HG03460 (cell line): ENCODE results near the gene TJP2.

Source experiments
- ATAC-seq: cut with Tn5 transposase; IDR thresholded peaks from one replicate; pipeline ENCODE4 v1.9.1; 2021; ENCODE audit not compliant: unreplicated experiment

Gene TJP2

DNA sequence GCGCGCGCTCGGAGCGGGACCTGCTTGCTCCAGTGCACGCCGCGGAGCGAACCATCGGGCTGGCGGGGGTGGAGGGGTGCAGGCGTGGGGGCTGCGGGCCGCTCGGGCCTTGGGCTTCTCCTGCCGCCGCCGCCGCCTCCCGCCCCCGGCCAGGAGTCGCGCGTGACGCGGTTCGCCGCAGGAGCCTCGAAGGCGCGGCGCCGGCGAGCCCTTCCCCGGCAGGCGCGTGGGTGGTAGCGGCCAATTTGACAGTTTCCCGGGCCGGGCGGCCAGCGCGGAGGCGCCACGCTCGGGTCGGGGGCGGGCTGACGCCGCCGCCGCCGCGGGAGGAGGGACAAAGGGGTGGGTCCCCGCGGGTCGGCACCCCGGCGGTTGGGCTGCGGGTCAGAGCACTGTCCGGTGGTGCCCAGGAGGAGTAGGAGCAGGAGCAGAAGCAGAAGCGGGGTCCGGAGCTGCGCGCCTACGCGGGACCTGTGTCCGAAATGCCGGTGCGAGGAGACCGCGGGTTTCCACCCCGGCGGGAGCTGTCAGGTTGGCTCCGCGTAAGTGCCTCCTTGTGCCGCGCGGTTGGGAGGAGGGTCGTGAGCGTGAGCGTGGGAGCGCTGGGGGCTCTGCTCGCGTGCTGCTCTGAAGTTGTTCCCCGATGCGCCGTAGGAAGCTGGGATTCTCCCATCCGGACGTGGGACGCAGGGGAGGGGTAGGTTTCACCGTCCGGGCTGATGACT lies at the start of gene TJP2:
Gene TJP2, plus strand, starts transcription at position 387 of the 725 bp plus-strand sequence. Its CDS starts 96 bp downstream, at position 483.
- peak; percentile 39 for ATAC-seq

DNA sequence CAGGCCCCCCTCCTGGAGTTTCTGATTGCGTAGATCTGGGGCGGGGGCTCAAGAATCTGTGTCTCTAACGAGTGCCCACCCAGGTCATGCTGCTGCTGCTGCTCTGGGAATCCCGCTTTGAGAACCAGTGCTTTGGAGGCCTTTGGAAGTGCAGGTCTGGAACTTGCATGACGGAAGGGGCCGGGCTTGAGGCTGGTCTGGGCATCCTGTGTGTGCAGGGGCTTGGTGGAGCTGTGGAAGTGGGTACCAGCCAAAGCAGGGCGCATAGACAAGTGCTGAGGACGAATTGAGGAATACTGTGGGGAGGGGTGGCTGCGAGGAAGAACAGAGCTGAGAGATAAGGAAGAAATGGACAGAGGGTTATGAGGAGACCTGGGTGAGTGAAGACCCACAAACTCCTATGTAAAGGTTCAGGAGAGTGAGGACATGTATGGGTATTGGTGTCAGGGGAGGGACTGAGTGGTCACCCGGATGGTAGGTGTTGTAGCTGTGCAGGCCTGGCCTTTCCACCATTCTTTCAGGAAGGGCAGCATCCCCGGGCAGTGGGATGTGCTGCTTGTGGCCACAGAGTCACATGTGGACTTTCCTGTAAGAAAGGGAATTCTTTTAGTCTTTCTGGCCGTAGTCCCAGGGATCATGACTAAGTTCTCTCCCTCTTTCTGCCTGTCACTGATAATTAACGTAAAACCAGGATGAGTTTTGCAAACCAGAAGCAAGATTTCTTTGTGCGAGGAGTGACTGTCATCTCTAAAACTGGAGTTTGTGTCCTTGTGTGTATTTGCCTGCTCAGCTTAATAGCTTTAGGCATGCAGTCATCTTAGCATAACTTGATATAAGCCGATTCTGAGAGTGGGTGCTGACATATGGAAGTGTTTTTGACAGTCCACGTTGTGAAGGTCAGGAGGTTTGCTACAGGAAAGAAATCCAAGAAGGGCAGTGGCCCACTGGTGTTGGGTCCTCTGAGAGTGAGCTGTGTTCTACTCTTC lies 43.3 kb upstream of the TJP2 start:
- no peak for ATAC-seq

DNA sequence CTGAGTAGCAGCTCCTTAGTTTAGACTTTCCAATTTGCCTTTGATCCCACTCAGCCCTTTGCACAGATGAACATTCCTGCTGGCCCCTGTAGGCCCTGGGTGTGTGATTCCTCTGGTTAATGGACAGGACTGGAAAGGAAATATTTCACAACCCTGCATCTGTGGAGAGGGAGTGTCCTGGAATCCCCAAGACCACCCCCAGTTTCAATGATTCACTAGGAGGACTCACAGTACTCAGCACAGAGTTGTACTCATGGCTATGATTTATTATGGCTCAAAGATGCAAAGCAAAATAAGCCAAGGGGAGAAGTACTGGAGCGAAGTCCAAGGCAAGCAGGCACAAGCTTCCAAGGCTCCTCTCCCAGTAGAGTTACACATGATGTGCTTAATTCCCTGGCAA lies 42.4 kb upstream of the TJP2 start:
- no peak for ATAC-seq

DNA sequence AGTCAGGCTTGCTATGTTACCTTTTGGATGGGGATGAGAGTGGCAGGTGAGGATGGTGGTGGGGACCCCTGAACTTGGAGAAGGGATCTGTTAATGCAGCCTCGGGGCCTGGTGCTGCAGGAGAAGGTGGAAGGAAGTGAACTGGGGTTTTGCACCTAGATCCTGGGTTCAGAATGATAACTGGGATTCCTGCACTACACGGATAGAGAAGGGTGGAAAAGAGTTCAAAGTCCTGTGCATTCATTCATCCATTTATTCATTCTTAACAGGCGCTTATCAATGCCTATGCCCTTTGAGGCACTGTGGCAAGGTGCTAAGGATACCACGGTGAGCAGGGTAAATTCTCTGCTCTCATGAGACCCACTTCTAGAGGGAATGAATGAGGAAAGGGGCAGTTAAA lies 41.7 kb upstream of the TJP2 start:
- ATAC-seq = no peak

DNA sequence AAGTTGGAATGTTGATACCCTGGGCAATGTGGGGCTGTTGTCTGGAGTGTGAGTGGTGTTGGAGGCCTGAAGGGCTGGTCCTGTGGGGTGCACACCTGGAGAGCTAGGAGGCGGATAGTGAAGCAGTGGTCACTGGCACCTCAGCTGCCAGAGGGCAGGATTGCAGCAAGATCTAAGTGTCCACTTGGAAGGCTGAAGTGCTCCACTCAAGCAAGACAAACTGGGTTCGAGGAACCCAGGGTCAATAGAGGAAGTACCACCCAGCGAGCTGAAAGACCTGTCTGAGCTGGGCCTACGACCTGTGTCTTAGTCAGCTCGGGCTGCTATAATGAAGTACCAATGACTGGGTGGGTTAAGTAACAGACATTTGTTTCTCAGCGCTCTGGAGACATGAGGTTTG lies 39.7 kb upstream of the TJP2 start:
- ATAC-seq = no peak

DNA sequence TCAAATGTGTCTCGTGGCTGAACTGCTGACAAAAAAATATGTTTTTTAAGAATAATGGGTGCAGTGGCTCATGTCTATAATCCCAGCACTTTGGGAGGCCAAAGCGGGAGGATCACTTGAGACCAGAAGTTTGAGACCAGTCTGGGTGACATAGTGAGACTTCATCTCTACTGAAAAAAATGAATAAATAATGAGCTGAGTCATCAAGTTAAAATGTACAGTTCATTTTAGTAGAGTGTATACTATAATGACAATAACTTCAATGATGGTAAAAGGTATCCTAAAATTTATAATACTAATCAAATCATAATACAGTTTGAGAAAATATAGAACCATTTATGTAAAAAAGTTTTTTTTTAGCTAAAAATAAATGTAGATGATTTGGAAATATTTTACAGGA lies 37.9 kb upstream of the TJP2 start:
- ATAC-seq = no peak

DNA sequence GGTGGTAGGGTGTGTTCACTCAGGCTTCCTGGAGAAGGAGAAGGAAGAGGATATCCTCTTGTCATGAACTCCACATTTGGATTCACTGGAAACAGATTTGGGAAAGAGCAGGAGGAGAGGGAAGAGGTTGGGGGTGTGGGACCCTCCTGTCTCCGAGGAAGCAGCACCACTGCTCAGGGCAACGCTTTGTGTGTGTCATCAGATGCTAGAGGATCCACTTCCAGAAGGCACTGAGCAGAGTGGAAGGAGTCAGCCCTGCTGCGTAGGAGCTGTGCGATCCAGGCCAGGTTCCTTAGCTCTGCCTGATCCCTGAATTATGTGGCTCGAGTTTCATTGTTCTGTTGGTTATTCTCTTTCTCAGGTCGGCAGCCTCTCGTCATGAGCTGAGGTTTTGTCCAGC lies 37.3 kb upstream of the TJP2 start:
- ATAC-seq = no peak

DNA sequence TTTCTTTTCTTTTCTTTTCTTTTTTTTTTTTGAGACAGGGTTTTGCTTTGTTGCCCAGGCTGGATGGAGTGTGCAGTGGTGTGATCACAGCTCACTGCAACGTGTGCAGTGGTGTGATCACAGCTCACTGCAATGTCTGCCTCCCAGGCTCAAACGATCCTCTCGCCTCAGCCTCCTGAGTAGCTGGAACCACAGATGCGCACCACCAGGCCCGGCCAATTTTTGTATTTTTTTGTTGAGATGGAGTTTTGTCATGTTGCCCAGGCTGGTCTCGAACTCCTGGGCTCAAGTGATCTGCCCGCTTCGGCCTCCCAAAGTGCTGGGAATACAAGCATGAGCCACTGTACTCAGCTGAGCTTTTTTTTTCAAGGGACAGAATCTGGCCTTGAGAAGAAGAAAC lies 36.8 kb upstream of the TJP2 start:
- ATAC-seq = no peak

DNA sequence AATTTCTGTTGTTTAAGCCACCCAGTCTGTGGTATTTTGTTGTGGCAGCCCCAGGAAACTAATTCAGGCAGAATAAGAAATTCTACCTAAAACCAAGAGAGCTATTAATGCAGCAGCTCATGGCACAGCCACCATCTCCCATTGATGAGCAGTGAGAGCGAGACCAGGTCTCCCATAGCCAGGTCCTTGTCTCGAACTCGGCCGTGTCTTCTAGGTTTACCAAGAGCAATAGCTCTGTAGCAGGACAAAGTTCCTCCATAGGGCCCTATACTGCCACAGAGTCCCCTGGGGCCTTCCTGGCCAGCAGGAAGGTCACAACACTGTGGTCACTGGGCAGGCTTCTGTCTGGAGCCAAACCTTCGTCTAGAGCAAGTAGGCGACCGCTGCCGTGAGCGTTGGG lies 34.5 kb upstream of the TJP2 start:
- no peak for ATAC-seq

DNA sequence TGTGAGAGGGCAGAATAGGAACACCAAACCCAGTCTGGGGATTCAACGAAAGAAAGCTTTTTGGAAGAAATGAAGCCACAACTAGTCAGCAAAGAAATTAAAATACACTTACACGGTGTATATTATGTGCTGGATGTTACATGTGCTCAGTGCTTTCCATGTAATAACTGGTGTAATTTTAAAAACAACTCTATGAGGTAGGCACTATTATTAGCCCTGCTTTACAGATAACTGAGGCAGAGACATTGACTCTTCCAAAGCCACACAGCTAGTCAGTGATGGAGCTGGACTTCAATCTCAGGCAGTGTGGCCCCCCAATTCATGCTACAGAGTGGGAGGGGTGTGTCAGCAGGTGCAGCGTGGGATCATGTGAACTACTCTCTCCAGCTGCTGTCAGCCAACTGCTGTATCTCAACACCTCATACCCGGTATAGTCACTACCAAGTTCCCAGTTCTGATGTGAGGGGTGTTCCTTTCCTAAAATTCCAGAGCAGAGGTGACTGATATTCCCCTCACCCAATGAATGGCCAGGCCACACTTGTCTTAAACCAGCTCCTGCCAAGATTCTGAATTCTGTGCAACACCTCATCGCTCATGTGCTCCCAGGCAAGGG lies 33.8 kb upstream of the TJP2 start:
- no peak for ATAC-seq

DNA sequence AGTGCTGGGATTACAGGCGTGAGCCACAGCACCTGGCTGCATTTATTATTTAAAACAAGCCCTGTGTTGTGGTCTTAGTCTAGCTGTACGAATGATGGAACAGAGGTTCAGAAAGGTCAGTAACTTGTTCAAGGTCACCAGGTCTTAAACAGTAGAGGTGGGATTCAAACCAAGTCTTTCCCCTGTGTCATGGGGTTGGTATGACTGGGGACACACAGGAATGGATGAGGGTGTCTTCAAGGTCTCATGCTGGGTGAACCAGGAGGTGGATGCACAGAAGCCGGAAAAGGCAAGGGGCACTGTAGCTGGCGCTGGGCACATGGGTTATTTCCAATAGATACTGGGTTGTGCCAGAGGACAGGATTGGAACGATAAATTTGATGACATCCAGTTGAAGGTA lies 32.2 kb upstream of the TJP2 start:
- ATAC-seq = no peak

DNA sequence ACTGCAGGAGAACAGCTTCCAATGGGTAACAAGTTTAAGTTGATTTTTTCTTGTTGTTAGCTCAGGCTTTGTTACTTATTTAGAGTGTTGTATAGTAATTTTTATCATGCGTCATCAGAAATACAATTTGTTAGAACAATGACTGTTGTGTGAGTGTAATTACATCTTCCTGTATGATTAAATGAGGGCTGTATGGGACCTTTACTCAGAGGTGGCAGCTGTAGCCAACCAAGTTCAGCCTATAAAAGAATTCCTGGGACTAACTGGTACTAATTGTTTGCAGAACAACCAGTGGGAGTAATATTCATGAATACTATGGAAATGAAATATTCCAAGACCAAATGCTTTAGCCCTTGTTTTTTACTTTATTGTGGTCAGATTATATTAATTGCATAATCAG lies 30.8 kb upstream of the TJP2 start:
- no peak for ATAC-seq

DNA sequence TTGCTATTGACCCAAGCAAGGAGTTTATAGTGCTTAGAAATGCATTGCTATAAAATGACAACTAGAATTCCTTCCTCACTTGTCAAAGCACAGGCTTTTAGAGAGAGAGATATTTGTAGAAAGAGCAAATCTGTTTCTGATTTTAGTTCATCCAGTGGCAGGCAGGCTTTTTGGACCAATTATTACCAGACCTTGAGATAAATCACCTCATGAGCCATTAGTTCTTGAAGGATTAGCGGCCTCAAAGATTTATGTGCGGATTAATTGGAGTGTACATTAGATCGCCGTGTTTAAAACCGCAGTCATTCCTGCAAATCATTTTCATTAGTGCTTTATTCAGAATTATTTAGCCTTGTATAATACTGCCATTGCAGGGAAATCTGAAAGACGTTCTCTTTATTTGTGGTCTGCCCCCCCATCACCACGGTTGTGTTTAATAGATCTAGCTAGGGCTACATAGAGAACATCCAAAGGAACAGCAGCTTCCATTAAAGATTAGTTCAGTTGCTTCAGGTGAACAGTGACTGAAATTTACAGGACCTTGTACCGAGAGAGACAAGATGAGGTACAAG lies 28.8 kb upstream of the TJP2 start:
- no peak for ATAC-seq

DNA sequence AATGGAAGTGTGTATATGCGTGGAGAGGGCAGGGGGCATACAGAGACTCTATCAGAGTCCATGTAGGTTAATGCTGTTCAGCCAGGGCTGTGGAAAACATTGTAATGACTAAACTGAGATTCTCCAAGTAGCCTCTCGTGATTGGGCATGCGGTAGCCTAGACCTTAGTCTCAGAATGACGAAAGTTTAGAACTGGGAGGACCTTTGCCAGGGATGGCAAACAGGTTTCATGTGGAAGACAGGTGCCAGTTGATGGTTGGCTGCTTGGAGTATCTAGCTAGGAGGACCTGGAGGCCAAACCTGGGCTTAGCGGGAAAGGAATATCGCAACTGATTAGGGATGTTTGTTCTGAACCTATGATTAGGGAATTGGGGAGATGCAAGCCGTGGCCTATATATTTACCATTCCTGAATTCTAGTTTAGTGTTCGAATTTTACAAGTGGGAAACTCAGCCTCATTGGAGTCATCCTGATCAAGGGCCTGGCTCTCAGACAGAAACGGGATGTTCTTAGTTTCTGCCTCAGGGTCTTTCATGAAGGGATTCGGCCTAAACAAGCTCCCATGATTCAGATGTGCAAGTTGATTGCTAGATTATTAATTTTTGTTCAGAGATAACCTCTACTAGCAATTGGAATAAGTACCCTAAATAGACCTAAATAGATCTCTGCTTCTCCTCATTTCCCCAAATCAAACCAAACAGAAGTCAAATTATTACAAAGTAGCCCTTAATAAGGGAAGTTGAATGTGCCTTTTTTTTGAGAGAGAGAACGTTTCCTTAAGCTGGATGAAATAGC lies 26.8 kb upstream of the TJP2 start:
- ATAC-seq = no peak

DNA sequence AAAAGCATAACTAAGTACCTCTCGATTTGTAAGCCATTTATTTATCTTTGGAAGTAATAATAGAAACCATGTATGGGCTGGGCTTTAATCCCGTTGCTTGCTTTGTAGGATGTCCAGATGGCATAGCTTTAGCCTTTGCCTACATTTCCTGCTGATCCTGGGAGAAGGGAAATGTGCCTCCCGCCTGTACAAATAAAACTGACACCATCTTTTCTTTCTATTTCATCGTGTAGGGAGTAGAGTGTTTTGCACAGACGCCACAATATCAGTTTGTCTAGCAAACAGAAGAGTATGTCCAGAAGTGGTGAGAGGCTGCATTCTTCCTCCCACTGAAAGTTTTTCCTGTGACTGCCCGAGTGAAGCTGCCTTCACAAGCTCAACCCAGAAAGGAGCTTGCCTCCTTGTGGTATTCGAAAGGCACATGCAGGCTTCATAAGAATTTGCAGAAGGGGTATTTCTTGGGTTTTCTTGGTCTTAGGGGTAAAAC lies 24.7 kb upstream of the TJP2 start:
- no peak for ATAC-seq

DNA sequence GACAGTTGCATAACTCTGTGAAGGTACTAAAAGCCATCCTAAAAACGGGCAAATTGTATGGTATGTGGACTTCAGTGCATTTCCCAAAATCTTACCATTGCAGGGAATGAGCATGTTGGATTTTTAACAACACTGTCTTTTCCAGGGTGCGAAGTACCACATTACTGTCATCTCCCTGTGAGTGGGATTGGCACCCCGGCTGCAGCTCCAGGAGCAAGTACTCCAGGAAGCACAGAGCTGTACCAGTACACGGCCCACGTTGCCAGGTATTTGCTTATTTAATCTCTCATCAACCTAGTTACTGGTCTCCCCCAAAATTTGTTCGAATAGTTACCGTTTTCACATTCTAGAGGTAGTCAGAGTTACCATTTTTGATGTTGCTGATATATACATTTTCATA lies 22.6 kb upstream of the TJP2 start:
- no peak for ATAC-seq

DNA sequence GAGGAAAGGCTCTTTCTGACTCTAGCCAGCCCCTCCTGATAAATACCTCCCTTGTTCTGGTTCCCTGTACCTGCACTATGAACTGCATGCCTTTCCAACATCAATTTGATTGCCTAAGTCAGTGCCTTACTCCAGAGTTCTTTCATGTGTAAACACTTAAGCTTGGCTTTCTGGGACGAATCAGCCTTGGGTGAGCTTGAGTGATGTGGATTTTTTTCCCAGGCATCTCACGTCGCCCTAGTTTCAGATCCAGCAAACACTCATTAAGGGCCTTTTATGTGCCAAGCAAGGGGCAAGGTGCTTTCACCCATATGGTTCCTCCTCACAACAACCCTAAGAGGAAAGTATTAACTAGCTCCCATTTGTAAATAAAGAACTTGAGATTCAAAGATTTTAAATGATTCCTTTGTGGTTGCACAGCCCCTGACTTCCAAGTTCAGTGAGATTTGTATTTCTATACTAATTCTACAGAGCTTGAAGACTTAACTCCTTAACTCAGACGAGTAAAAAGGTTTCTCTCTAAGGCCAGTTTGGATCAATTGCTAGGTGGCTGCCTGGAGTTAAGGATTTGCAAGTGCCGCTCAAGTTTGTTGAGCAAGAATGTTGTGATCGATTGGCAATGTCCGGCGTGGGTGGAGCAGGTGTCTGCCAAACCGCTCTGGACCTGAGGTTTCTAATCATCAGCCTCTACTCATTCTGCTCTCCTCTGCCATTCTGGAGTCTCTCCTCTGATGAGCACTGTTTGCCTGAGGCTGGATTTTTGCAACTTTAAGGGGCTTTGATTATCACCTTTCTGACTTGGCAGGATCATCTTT lies 20.2 kb upstream of the TJP2 start:
- no peak for ATAC-seq

DNA sequence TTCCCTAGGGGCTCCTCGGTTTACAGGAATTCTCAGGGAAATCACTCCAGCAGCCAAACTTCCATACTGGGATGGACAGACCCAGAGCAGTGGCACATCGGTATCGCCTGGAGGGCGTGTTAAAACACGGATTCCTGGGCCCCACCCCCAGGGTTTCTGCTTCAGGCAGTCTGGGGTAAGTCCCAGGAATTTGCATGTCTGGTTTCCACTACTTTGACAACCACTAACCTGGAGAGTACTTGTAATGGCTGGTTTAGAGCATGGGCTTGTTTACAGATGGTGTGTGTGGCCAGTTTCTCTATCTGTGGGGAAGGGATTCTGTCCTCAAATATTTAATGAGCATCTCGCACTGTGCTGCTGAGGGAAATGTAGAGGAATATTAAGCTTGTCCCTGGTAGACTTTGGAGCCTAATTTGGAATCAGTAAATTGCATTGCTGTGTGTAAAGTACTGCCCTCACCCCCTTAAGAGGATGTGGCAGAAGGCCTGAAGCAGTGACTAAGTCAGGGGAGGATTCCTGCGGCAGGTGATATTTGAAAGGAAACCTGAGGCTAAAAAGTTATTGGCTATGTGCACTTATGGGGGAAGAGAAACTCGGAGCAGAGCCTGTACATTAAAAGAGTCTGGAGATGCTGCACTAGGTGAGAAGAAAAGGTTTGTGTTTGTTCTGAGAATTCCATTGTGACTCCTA lies 18.6 kb upstream of the TJP2 start:
- peak; percentile 96 for ATAC-seq
